Measurements from ENCODE around the gene FAR2.
"Not testable (repeated sequence)": the region's sequence is repeated elsewhere in the genome, so short reads cannot be mapped to it uniquely, and the experiment has no call there.

- TF ChIP-seq CTCF, POLR2AphosphoS5, POLR2A, EP300 (IDR thresholded peaks at IDR 0.05): not testable (repeated sequence)
These were observed 33.2 kb downstream of the FAR2 start for GRCh38 chr12:29182247-29182646.

Measured in upper lobe of left lung (tissue), 4 donors.